Suppressor macrophage (primary cell): ENCODE data around the gene ADCY1.

Experiments
- DNase-seq, 4 experiments: peaks; one replicate each; pipeline ENCODE4 v3.0.0-alpha.2; 2020 to 2022

ADCY1 gene

DNA sequence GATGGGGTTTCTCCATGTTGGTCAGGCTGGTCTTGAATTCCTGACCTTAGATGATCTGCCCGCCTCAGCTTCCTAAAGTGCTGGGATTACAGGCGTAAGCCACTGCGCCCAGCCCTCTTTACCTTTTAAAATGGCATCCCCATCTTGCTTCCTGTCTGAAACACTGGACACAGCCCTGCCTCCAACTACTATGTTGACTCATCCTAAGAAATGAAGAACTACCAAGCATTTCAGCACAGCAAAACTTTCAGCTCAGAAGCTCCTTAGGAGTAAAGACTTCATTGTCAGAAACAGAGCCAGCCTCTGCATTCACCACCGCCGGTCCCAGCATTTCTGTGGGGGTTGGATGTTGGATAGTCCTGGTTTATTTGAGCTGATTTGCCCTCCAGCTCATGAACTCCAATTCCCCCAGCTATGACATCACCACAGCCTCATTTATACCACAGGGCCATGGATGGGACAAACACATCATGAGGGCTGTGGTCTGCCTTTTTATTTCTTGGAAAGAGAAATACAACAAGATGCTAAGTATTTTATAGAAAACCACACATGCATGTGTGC is 123.5 kb downstream of the ADCY1 start:
- peak in 2 of 4 experiments; percentile 10 to 21 for DNase-seq

DNA sequence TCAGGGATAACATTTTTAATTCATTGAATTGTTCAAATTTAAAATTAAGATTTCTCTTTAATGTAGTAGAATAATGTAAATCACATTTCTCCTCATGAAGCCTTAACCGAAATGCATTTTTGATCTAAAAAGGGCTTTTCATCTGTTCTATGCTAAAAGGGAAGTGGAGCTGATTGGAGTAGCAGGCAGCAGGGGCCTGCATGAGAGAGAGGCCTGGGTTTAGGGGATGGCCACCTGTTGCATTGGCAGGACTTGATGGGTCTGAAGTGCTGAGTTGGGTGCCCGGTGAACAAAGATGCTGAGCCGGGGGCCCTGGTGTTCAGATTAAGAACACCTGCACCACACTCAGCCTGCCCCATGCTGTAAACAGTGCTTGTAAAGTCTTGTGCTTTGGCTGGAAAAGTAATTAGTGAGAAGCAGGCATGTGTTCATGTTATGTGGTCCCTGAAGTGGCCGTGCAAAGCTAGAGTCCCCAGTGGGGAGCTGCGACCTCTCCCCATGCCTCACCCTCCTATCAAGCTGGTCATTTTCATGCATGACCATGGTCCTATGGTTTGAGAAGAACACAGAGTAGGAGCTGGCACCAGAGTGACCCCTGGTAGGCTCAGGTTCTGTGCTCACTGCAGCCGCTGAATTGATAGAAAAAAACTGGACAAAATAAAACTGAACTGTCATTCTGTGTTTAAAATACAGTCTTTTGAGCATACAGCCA is 124.3 kb downstream of the ADCY1 start:
- no peak for DNase-seq

DNA sequence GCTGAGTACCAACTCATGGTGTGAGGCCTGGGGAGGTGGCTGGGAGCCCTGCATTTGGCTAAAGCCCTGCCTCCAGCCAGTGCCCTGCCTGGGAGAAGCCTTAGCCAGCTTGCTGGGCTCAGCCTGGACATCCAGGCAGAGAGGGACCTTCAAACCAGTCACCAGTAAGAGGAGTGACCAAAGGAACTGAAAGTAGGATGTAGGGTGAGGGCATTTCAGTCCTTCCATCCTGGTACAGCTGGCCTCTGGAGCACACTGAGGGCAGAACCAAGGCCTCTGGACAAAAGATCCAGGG is 124.8 kb downstream of the ADCY1 start:
- DNase-seq = no peak

DNA sequence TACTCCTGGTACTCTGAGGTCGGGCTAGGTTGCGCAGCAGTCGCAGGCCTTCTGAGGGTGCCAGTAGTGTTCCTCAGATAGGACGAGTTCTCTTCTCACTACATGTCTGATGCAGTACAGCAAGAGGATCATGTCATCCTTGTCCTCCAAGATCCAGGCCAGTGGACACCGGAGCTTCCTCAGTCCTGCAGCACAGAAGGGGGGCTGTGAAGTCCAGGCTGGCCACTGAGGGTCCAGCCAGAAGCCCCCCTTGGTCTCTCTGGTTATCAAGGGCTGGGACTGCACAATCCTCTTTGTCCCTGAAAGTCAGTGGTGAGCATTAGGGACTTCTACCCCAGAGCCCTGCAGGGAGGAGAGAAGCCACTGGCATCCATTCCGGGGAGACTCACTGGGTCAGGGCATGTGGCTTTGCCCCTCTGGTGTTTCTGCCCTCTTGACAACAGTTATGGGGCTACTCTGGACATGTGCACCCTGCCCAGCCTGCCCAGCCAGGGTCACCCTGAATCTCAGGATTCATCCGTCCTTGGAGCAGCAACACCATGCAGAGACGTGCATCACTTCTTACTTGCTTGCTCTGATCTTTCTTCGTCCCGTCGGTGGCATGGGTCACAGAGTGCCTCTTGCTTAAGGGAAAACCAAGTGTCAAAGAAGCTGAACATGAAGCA is 125.7 kb downstream of the ADCY1 start:
- no peak for DNase-seq

GRCh38 chr7:45700556-45700955 is 126.4 kb downstream of the ADCY1 start:
- no peak for DNase-seq

DNA sequence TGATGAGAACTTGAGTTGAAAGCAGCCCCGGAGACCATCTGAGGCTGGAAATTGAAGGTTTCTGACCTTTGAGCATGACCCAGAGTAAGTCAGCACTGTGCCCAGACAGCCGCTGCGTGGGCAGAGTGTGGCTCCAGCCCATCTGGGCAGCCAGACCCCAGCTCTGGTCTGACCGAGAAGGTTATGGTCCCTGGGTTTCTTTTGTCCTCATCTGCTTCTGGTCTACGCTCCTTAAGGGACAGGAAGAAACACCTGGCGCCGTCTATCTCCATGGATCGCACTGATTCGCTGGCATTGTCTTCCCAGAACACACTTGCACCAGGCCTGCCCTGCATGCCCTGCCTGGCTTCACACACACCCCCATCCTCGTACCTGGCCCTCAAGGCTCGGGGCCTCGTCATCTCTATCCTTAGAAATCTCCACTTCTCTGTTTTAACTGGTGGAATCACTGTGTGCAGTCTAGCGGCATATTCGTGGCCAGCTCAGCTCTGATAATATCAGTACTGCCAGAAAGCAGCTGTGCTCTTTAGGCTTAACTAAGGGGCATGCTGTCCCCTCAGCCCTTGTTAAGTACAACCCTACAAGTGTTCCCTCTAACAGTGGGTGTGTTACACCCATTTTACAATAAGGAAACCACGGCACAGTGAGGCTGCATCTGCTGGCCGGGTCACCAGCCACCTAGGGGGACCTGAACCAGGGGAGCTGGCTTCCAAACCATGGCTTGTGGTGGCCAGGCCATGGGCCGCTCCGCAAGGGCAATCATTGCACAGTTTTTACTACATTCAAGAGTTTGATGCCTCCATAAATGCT is 127.7 kb downstream of the ADCY1 start:
- DNase-seq = no peak

DNA sequence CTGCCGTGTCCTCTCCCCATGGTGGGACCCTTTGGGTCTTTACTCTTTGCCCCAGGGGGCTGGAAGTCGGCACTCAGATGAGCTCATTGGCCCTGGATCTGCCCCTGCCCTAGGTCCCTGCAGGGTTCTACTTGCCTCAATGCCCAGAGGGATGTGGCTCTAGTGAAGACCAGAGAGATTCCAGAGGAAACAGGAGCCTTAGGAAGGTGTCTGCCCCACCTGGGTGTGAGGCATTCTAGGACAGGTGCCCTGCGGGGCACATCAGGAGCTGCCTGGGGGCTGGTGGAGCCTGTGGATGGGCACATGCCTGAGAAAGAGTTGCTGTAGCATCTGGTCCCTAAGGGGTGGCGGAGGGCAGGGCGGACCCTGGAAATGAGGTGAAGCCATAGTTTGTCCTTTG is 128.6 kb downstream of the ADCY1 start:
- DNase-seq = no peak

GRCh38 chr7:45703373-45703821 is 129.2 kb downstream of the ADCY1 start:
- no peak for DNase-seq

- no peak for DNase-seq
Observed at GRCh38 chr7:45703911-45704682, 129.9 kb downstream of the ADCY1 start.

DNA sequence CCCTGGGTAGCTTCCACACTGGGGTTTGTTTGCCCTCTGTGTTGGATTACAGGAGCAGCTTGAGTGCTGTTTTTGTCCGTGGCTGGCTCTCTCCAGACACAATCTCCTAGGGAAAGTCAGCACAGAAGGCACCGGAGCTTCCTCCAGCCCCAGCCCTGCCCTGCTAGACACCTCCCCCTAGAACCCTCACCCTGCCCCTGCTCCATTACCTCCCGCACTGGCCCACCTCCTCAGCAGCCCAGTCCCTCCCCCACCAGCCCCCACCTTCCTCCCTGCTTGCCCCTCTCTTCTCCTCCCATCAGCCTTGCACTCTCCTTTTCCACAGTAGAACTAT is 130.5 kb downstream of the ADCY1 start:
- DNase-seq = no peak

- no peak for DNase-seq
Observed at GRCh38 chr7:45708046-45708950, 134.1 kb downstream of the ADCY1 start.

GRCh38 chr7:45709168-45710042 is 135.2 kb downstream of the ADCY1 start:
- DNase-seq = peak in 1 of 4 experiments; percentile 3

GRCh38 chr7:45710271-45711160 is 136.3 kb downstream of the ADCY1 start:
- no peak for DNase-seq

DNA sequence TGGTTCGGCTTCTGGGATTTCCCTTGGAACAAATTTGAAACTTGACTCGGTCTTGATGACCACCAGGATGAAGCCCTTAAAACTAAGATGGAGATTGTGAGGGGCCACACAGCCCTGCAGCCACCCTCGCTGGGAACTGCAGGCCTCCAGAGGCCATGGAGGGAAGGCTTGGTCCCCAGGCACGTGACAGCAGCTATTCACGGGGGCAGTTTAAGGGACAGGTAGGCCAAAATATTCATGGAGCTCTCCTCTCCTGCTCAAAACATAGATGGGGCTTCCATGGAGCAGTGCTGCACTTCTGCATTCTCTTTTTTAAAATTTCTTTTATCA is 137.0 kb downstream of the ADCY1 start:
- DNase-seq = no peak

DNA sequence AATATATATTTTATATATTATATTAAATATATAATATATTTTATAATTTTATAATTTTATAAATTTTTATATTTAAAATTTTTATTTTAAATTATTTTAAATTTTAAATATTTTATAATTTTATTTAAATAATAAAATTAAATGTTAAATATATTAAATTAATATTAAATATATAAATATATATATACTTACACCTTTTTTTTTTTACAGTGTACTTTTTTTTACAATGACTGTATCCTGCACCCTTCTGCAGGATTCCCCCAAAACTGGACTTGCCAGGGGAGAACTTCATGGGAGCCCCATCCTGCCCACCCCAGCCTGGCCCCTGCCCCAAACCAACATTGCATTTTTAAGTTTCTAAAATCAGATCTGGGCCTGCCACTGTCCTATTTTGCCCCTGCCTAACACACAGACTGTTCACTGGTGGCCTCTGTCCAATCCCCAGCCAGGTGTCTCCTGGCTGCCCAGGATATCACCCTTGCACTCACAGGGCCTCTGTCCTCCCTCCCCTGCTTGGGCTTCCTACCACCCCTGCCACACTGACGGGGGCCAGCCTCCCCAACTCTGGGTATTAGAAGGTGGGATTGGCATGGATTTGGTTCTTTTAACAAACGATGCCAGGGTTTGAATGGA is 138.0 kb downstream of the ADCY1 start:
- no peak for DNase-seq

DNA sequence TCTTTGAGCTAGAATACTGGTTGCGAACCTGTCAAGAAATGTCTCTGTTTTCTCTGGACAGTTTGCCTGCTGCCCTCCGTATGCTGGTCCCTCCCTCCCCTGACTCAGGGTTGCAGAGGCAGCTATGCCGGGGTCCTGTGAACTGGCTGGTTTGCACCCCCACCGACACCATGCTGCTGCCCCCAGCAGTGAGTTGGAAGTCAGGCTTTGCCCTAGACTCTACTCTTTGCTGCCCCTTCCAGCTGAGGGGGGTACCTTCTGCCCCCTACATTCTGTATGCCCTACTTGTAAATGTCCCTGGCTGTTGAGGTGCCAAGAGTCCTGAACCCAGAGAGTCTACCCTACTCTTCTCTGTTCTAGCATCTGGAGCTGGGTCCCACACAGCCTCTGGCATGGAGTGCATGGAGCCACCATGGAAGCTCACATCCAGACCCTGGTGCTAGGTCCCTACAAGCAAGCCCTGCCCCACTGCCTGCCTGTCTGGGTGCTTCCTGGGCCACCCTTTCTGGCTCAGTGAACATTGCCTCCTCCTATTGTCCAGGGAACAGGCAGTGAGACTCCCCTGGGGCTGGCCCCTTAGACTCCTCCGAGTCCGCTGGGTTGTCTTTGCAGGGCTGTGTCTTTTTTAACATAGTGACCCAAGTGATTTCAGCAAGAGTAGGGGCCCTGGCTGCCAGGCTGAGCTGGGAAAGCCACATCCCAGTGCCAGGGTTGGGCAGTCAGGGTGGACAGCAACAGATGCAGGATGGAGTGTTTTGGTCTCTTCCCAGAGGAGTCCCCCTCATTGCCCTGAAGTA is 138.9 kb downstream of the ADCY1 start:
- DNase-seq = no peak

- DNase-seq = no peak
Observed at GRCh38 chr7:45713669-45714520, 139.7 kb downstream of the ADCY1 start.

DNA sequence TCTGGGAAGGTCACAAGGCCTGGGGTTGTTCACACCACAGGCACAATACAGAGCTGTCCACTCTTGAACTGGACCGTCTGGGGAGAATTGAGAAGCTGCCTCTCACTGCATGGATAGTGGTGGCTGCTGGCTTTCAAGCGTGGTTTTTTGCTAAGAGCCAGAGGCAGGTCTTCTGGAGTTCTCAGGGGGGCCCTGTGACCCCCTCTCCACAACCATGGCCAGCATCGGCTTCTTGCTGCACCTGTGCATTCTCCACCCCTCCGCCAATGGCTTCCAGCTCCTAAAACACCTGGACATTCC is 140.3 kb downstream of the ADCY1 start:
- no peak for DNase-seq
